GM19463 (cell line): Measurements from ENCODE around the gene NUP50.

ENCODE experiments used
- ATAC-seq: cut with Tn5 transposase; IDR thresholded peaks from one replicate; pipeline ENCODE4 v1.9.1; 2021; ENCODE audit warnings: mild to moderate bottlenecking, moderate library complexity; ENCODE audit not compliant: unreplicated experiment

Gene NUP50

DNA sequence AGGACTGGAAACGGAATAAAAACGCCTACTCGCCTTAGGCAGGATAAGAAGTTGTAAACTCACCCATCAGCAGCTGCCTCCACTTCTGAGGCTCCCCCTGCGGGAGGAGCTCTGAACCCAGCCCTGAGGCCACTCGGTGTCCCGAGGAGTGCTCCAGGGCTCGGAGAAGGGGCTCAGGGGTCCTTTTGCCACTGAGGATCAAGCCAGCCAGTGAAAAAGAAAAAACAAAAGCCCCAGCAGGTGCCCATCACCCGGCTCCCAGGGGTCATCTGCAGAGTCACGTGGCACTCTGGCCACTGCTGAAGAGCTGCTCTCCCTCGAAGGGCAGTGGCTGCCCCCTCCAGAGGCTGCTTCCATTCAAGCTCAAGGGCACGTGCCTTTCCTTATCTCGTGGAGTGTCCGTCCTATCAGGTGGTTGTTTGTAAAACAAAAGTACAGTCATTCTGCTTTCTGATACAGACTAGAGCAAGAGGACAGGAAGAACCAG, 29.0 kb downstream of the NUP50 start:
- ATAC-seq, result no peak

- no peak for ATAC-seq
These were observed 31.0 kb downstream of the NUP50 start for GRCh38 chr22:45194686-45195085.

GRCh38 chr22:45195616-45196015, 31.9 kb downstream of the NUP50 start:
- ATAC-seq, result no peak

GRCh38 chr22:45196308-45196707, 32.6 kb downstream of the NUP50 start:
- no peak for ATAC-seq

- ATAC-seq, result no peak
These were observed 33.3 kb downstream of the NUP50 start for GRCh38 chr22:45196926-45197605.

GRCh38 chr22:45197606-45198462, 34.1 kb downstream of the NUP50 start:
- ATAC-seq, result no peak

DNA sequence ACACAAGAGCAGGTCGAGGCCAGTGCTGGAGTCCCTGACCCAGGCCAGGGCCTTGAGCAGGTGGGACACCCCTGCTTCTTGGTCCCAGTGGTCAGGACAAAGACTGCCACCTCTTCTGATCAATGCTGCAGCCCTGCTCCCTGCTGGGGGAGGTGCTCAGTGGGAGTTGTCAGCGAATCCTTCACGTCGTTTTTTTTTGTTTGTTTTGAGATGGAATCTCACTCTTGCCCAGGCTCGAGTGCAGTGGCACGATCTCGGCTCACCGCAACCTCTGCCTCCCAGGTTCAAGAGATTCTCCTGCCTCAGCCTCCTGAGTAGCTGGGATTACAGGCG, 34.7 kb downstream of the NUP50 start:
- ATAC-seq, result no peak

DNA sequence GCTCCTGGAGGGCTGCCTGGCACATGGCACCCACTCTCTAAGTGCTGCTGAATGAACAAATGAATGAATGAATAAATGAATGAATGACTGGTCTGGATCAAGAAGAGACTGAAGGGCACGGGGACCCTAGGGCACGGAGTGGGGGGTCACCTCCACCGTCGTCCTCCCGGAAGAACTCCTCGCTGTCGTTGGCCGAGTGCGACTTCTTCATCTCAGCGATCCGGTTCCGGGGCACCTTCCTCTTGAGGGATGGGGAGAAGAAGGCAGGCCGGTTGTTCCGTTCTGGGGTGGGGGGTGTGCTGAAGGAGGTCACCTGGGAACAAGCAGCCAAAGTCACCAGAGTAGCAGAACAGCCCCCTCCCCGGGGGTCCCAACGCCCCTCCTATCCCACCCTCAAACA, 36.0 kb downstream of the NUP50 start:
- no peak for ATAC-seq

- no peak for ATAC-seq
These were observed 36.5 kb downstream of the NUP50 start for GRCh38 chr22:45200230-45200629.

- ATAC-seq, result no peak
These were observed 37.3 kb downstream of the NUP50 start for GRCh38 chr22:45200860-45201511.

GRCh38 chr22:45201678-45202332, 38.1 kb downstream of the NUP50 start:
- ATAC-seq, result no peak

GRCh38 chr22:45202333-45203149, 38.8 kb downstream of the NUP50 start:
- ATAC-seq, result no peak

- no peak for ATAC-seq
These were observed 39.6 kb downstream of the NUP50 start for GRCh38 chr22:45203150-45203951.

GRCh38 chr22:45204241-45204640, 40.5 kb downstream of the NUP50 start:
- ATAC-seq, result no peak

DNA sequence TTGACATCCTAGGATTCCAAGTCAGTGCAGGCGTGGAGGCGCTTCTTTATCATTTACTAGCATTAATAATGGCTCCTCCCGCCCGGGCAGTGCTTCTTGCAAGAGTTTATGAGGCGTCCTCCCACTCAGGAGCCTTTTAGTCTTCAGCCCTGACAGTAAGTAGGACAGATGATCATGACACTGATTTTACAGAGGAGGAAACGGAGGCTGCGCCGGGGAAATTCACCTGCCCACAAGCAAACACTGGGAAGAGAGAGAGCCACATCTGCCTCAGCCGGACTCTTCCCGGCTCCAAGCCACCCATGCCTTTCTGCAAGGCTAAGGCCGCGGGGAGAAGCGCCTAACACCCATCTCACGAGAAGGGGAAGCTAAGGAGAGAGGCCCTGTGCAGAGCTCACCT, 41.1 kb downstream of the NUP50 start:
- no peak for ATAC-seq

DNA sequence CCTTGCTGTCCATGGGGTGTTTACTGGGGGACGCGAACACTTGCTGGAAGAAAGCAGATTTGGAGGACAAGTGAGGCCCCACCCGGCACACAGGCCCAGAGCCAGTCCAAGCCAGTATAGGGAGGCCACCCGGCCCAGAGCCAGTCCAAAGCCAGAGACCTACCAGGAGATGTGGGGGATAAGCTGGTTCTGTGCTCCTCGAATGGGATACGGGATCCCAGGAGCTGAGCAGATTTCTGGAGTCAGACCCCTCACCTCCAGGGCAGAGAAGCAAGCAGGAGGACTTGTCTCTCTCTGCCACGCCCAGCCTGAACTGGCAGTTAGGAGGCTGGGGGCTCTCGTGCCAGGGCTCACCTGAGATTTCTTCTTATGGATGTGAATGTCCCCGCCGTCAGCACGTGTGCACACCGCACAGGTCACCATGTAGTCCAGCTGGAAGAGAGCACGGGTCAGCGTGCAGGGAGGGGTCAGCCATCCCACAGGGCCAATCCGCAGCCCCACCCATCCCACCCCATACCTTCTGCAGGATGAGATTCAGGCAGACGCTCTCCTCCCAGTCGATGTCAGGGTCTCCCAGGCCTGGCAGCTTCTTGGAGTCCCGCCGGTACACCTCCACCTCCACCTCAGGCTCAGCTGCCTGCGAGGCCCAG, 41.7 kb downstream of the NUP50 start:
- ATAC-seq, result no peak

DNA sequence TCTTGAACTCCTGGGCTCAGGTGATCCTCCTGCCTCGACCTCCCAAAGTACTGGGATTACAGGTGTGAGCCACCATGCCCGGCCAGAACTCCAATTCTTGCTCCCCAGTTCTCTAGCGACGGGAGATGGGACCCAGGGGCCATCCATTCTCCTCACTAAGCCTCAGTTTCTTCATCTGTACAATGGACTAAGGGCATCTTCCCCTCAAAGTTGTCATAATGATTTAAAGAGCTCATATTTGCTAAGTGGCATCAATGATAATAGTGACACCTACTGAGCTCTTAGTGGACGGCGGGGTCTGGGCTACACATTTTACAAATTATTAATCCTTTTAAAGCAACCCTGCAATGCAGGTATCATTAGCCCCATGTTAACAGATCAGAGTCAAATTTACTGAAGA, 42.5 kb downstream of the NUP50 start:
- ATAC-seq, result no peak

- no peak for ATAC-seq
These were observed 43.8 kb downstream of the NUP50 start for GRCh38 chr22:45207533-45207932.

- no peak for ATAC-seq
These were observed 44.4 kb downstream of the NUP50 start for GRCh38 chr22:45207981-45208664.
